K562 (cell line): Measurements from ENCODE around the gene ZNF610. TPM values are rescaled to one million over a fixed set of nuclear protein-coding genes. Genes with fewer than 3 reads are reported as not detected.
A peak's percentile ranks its signal among the peaks of the same experiment; 100 is the strongest.

Experiments
- ASH1L ChIP-seq: fragments of 450-650 bp; IDR thresholded peaks from 2 replicates; pipeline ENCODE4 v1.6.1; 2018; ENCODE audit warnings: borderline replicate concordance, mild to moderate bottlenecking, low read depth; ENCODE audit not compliant: partially characterized antibody
- CBX5 ChIP-seq: IDR thresholded peaks from 2 replicates; pipeline ENCODE4 v1.6.1; 2014; ENCODE audit warnings: low read depth, borderline replicate concordance
- DIDO1 ChIP-seq: fragments of 450-650 bp; IDR thresholded peaks from 2 replicates; pipeline ENCODE4 v1.6.1; 2016; ENCODE audit warnings: low read depth, missing biosample characterization, missing genetic modification characterization
- GABPA ChIP-seq: fragments of 200-800 bp; sonication (Bioruptor generic); conservative IDR thresholded peaks from 2 replicates; pipeline ENCODE4 v1.6.1; 2016; ENCODE audit warnings: low read depth, missing genetic modification characterization, missing compliant biosample characterization
- GABPB1 ChIP-seq: sonication (generic); formaldehyde crosslinking; IDR thresholded peaks from 2 replicates; pipeline ENCODE4 v1.8.0; 2022; ENCODE audit warnings: mild to moderate bottlenecking, missing genetic modification reagents
- HMG20A ChIP-seq: fragments of 450-650 bp; formaldehyde crosslinking; conservative IDR thresholded peaks from 2 replicates; pipeline ENCODE4 v1.4.0; 2020; ENCODE audit warnings: mild to moderate bottlenecking, mixed read lengths
- NR2C2 ChIP-seq, 2 experiments: fragments of 200-800 bp in 1 of 2; sonication (Bioruptor generic) in 1 of 2; sonication (generic) in 1 of 2; formaldehyde crosslinking in 1 of 2; IDR thresholded peaks; 2 replicates each; pipeline versions ENCODE4 v1.6.1 to v1.8.0; 2016 to 2022; ENCODE audit warnings: mild to moderate bottlenecking in 1 of 2, missing compliant biosample characterization in 1 of 2, missing genetic modification characterization in 1 of 2, missing genetic modification reagents in 1 of 2
- POLR2G ChIP-seq: fragments of 200-400 bp; formaldehyde crosslinking; IDR thresholded peaks from 2 replicates; pipeline ENCODE4 v1.6.1; 2017; ENCODE audit warnings: low read depth, mild to moderate bottlenecking, antibody characterized with exemption, low read length, moderate library complexity
- RBFOX2 ChIP-seq: fragments of 200-400 bp; formaldehyde crosslinking; IDR thresholded peaks from 2 replicates; pipeline ENCODE4 v1.6.1; 2017; ENCODE audit warnings: low read depth, mild to moderate bottlenecking, low read length, moderate library complexity
- SLC30A9 ChIP-seq: fragments of 250-450 bp; sonication (Bioruptor Pico); IDR thresholded peaks from 2 replicates; pipeline ENCODE4 v1.8.0; 2022; ENCODE audit warnings: mild to moderate bottlenecking, moderate library complexity
- SMARCC2 ChIP-seq: fragments of 450-650 bp; IDR thresholded peaks from 2 replicates; pipeline ENCODE4 v1.6.1; 2017; ENCODE audit warnings: antibody characterized with exemption, moderate library complexity, mild to moderate bottlenecking, low read depth
- SRSF1 ChIP-seq: fragments of 200-400 bp; formaldehyde crosslinking; IDR thresholded peaks from 2 replicates; pipeline ENCODE4 v1.6.1; 2017; ENCODE audit warnings: mild to moderate bottlenecking, low read depth, low read length, moderate library complexity
- THRB ChIP-seq: fragments of 450-650 bp; formaldehyde crosslinking; conservative IDR thresholded peaks from 2 replicates; pipeline ENCODE4 v1.4.0; 2022; ENCODE audit warnings: mild to moderate bottlenecking, missing genetic modification characterization
- VEZF1 ChIP-seq: fragments of 200-800 bp; sonication (Bioruptor generic); IDR thresholded peaks from 2 replicates; pipeline ENCODE4 v1.6.1; 2017; ENCODE audit warnings: missing genetic modification characterization, missing compliant biosample characterization
- ZBTB11 ChIP-seq, 3 experiments: fragments of 200-800 bp in 1 of 3; fragments of 250-450 bp in 1 of 3; fragments of 450-650 bp in 1 of 3; sonication (Bioruptor Pico) in 1 of 3; sonication (Bioruptor generic) in 1 of 3; formaldehyde crosslinking in 1 of 3; IDR thresholded peaks; 2 replicates each; pipeline versions ENCODE4 v1.6.1 to v1.8.0; 2016 to 2022; ENCODE audit warnings: mild to moderate bottlenecking in 2 of 3, missing genetic modification characterization in 2 of 3, missing compliant biosample characterization in 1 of 3, moderate library complexity in 1 of 3
- ZNF134 ChIP-seq: fragments of 250-450 bp; sonication (Bioruptor Pico); conservative IDR thresholded peaks from 2 replicates; pipeline ENCODE4 v1.4.0; 2020
- ZNF253 ChIP-seq: fragments of 250-450 bp; sonication (Bioruptor Pico); conservative IDR thresholded peaks from 2 replicates; pipeline ENCODE4 v1.6.1; 2021; ENCODE audit warnings: mild to moderate bottlenecking
- ZNF512 ChIP-seq: IDR thresholded peaks from 2 replicates; pipeline ENCODE4 v1.6.1; 2016; ENCODE audit warnings: missing genetic modification characterization, missing compliant biosample characterization
- polyA plus RNA-seq, 8 experiments: library from polyadenylated mRNA; depleted of rRNA in 4 of 8; stranded (reverse) in 5 of 8; unstranded in 3 of 8; fragments of >200 nt; fragmentation: Nextera tagmentation in 2 of 8; fragmentation: Illumina TruSeq in 1 of 8; extraction: Ambion mirVana in 2 of 8; extraction: Trizol in 1 of 8; gene quantifications; 2 replicates each; pipeline versions ENCODE4 v1.2.1 to v1.2.3, GENCODE V29; 2011 to 2014; ENCODE audit warnings: inconsistent platforms in 1 of 8, missing spikeins in 1 of 8
- total RNA-seq, 7 experiments: library from RNA; depleted of rRNA in 6 of 7; stranded (reverse); fragments of >200 nt in 6 of 7; fragmentation: Illumina TruSeq in 2 of 7; extraction: Trizol in 2 of 7; gene quantifications; 2 replicates each; pipeline versions ENCODE4 v1.2.1 to v1.2.3, GENCODE V29; 2011 to 2021; ENCODE audit warnings: low replicate concordance in 1 of 7

The ZNF610 gene
- total and polyA plus RNA-seq, 9 of the 15 experiments (the other 6 are each of a cell fraction or from before 2014, with no cell fraction given) = not detected

GRCh38 chr19:52397310-52398080 is 61.5 kb downstream of the ZNF610 start, which contains the start of gene ZNF528 (continued):
- TF ChIP-seq ZNF512 (tag) (peak; percentile 79), SMARCC2 (no peak), VEZF1 (peak; percentile 65), GABPB1 (CRISPR knock-in tag) (peak; percentile 68; the same call in 1 of the 2 replicates), ZNF253 (CRISPR knock-in tag) (no peak), ZBTB11 (CRISPR knock-in tag; IDR thresholded peaks at IDR 0.05) (peak in 2 of 3 experiments; percentile 35 to 95; a peak in 2 of 6 replicates), HMG20A (no peak), GABPA (tag) (peak; percentile 94), DIDO1 (tag) (peak; percentile 47; the same call in 1 of the 2 replicates), POLR2G (peak; percentile 75), SRSF1 (peak; percentile 83; the same call in 1 of the 2 replicates), ASH1L (no peak), NR2C2 (CRISPR knock-in tag; IDR thresholded peaks at IDR 0.05) (no peak), NR2C2 (tag; IDR thresholded peaks at IDR 0.05) (peak; percentile 96), CBX5 (0 out of 2 replicates have a peak, but pooled peaks have one; percentile 17), ZNF134 (CRISPR knock-in tag) (0 out of 2 replicates have a peak, but pooled peaks have one; percentile 26), THRB (CRISPR knock-in tag) (peak; percentile 87; the same call in 1 of the 2 replicates), RBFOX2 (peak; percentile 72), SLC30A9 (CRISPR knock-in tag) (no peak)
